IMR-90 (cell line): ENCODE results near the gene ZZZ3. TPM values are rescaled to one million over a fixed set of nuclear protein-coding genes. Genes with fewer than 3 reads are reported as not detected.
A peak's percentile ranks its signal among the peaks of the same experiment; 100 is the strongest.

Source experiments
- ATAC-seq: fragments of 200-7000 bp; cut with Tn5 transposase; 2 replicates; pipeline ENCODE4 v1.9.1; 2020; ENCODE audit warnings: low read depth, mild to moderate bottlenecking, moderate library complexity
- BruUV-seq: library from RNA; stranded (reverse); fragments of 400-500 nt; replicated peaks from 2 replicates; lab custom pipeline; 2021; lab: Mats Ljungman, UMichigan
- CTCF ChIA-PET: fragments of 300-600 bp; formaldehyde crosslinking; extraction: SDS; loops from one replicate; lab custom pipeline; 2021; ENCODE audit warnings: antibody characterized with exemption; lab: Yijun Ruan, JAX
- POLR2A ChIA-PET: fragments of 300-600 bp; sonication (Branson Sonifier 250); formaldehyde crosslinking; loops from one replicate; lab custom pipeline; 2022; ENCODE audit warnings: antibody characterized with exemption; ENCODE audit not compliant: unreplicated experiment; lab: Charles Lee
- DNase-seq: peaks from one replicate; pipeline ENCODE4 v3.0.0; 2013
- H2AFZ ChIP-seq: replicated peaks from 2 replicates; pipeline ENCODE3; 2013; ENCODE audit warnings: low read length, mild to moderate bottlenecking; ENCODE audit not compliant: poor library complexity
- H2AK5ac ChIP-seq: 2 replicates; pipeline ENCODE4 v1.6.1; 2013; ENCODE audit warnings: low read depth, low read length, inconsistent platforms
- H2AK9ac ChIP-seq: replicated peaks from 2 replicates; pipeline ENCODE3; 2013; ENCODE audit warnings: mild to moderate bottlenecking, low read depth, low read length, moderate library complexity; ENCODE audit not compliant: poor library complexity
- H2BK120ac ChIP-seq: 2 replicates; pipeline ENCODE4 v1.6.1; 2013; ENCODE audit warnings: low read depth, low read length, inconsistent platforms
- H2BK15ac ChIP-seq: 3 replicates; pipeline ENCODE4 v1.6.1; 2013; ENCODE audit warnings: low read depth, low read length, inconsistent platforms
- H2BK20ac ChIP-seq: 2 replicates; pipeline ENCODE4 v1.6.1; 2013; ENCODE audit warnings: low read depth, mild to moderate bottlenecking, inconsistent platforms, low read length, moderate library complexity
- H2BK5ac ChIP-seq: 2 replicates; pipeline ENCODE4 v1.6.1; 2013; ENCODE audit warnings: mild to moderate bottlenecking, low read depth, low read length, inconsistent platforms; ENCODE audit not compliant: poor library complexity, severe bottlenecking
- H3K14ac ChIP-seq: replicated peaks from 2 replicates; pipeline ENCODE4 v1.6.1; 2013; ENCODE audit warnings: low read depth, low read length, inconsistent platforms
- H3K18ac ChIP-seq: 2 replicates; pipeline ENCODE4 v1.6.1; 2013; ENCODE audit warnings: low read depth, low read length, control low read depth
- H3K23ac ChIP-seq: 2 replicates; pipeline ENCODE4 v1.6.1; 2013; ENCODE audit warnings: low read depth, low read length, inconsistent platforms
- H3K27ac ChIP-seq: 2 replicates; pipeline ENCODE4 v1.5.1; 2013; ENCODE audit warnings: mild to moderate bottlenecking, control low read depth, low read length; ENCODE audit not compliant: insufficient read depth
- H3K27me3 ChIP-seq: 2 replicates; pipeline ENCODE4 v1.6.1; 2013; ENCODE audit warnings: low read length; ENCODE audit not compliant: control insufficient read depth, insufficient read depth
- H3K36me3 ChIP-seq: 2 replicates; pipeline ENCODE4 v1.6.1; 2013; ENCODE audit warnings: low read length, mixed read lengths; ENCODE audit not compliant: control insufficient read depth, insufficient read depth
- H3K4ac ChIP-seq: 2 replicates; pipeline ENCODE4 v1.6.1; 2013; ENCODE audit warnings: low read depth, low read length, inconsistent platforms
- H3K4me1 ChIP-seq: 2 replicates; pipeline ENCODE4 v1.6.1; 2013; ENCODE audit warnings: low read length, mixed read lengths; ENCODE audit not compliant: control insufficient read depth, insufficient read depth
- H3K4me2 ChIP-seq: 2 replicates; pipeline ENCODE4 v1.6.1; 2013; ENCODE audit warnings: low read depth, mild to moderate bottlenecking, control low read depth, low read length, moderate library complexity
- H3K4me3 ChIP-seq: 2 replicates; pipeline ENCODE4 v1.5.1; 2013; ENCODE audit warnings: low read depth, mild to moderate bottlenecking, control low read depth, low read length, moderate library complexity; ENCODE audit not compliant: insufficient read depth
- H3K56ac ChIP-seq: 2 replicates; pipeline ENCODE4 v1.6.1; 2013; ENCODE audit warnings: low read length, inconsistent platforms; ENCODE audit not compliant: insufficient read depth; ENCODE audit errors: extremely low read depth
- H3K79me1 ChIP-seq, 2 experiments: 2 replicates each; pipeline ENCODE4 v1.6.1; 2013; ENCODE audit warnings: low read length in 2 of 2, inconsistent platforms in 1 of 2, low read depth in 1 of 2
- H3K9ac ChIP-seq: 2 replicates; pipeline ENCODE4 v1.6.1; 2013; ENCODE audit warnings: low read depth, low read length, control low read depth
- H3K9me1 ChIP-seq: 2 replicates; pipeline ENCODE4 v1.6.1; 2013; ENCODE audit warnings: low read length, inconsistent platforms; ENCODE audit not compliant: insufficient read depth
- H3K9me3 ChIP-seq: 2 replicates; pipeline ENCODE4 v1.6.1; 2013; ENCODE audit warnings: low read length; ENCODE audit not compliant: control insufficient read depth, insufficient read depth
- H4K20me1 ChIP-seq: 2 replicates; pipeline ENCODE4 v1.6.1; 2013; ENCODE audit warnings: low read length, inconsistent platforms; ENCODE audit not compliant: insufficient read depth
- H4K5ac ChIP-seq: 2 replicates; pipeline ENCODE4 v1.6.1; 2013; ENCODE audit warnings: mild to moderate bottlenecking, low read depth, low read length, control low read depth
- H4K8ac ChIP-seq, 2 experiments: 2 replicates each; pipeline ENCODE4 v1.6.1; 2013; ENCODE audit warnings: low read depth in 2 of 2, low read length in 2 of 2, control low read depth in 1 of 2, inconsistent platforms in 1 of 2
- H4K91ac ChIP-seq: 2 replicates; pipeline ENCODE4 v1.6.1; 2013; ENCODE audit warnings: low read depth, low read length, inconsistent platforms; ENCODE audit not compliant: insufficient read depth
- BHLHE40 ChIP-seq: fragments of 150-350 bp; IDR thresholded peaks from 2 replicates; pipeline ENCODE4 v1.6.1; 2016; ENCODE audit warnings: mild to moderate bottlenecking, low read depth, low read length
- CEBPB ChIP-seq: IDR thresholded peaks from 2 replicates; pipeline ENCODE4 v1.6.1; 2012; ENCODE audit warnings: low read depth, low read length, improper control_type of control experiment
- CHD1 ChIP-seq: IDR thresholded peaks from 2 replicates; pipeline ENCODE4 v1.6.1; 2012; ENCODE audit warnings: low read depth, low read length, improper control_type of control experiment
- FOS ChIP-seq: fragments of 150-350 bp; IDR thresholded peaks from 2 replicates; pipeline ENCODE4 v1.6.1; 2016; ENCODE audit warnings: low read depth, low read length
- MAFK ChIP-seq: IDR thresholded peaks from 2 replicates; pipeline ENCODE4 v1.6.1; 2012; ENCODE audit warnings: low read depth, low read length, improper control_type of control experiment
- MAZ ChIP-seq: IDR thresholded peaks from 2 replicates; pipeline ENCODE4 v1.6.1; 2012; ENCODE audit warnings: low read depth, mild to moderate bottlenecking, low read length, improper control_type of control experiment, moderate library complexity, borderline replicate concordance
- MXI1 ChIP-seq: IDR thresholded peaks from 2 replicates; pipeline ENCODE4 v1.6.1; 2012; ENCODE audit warnings: low read depth, mild to moderate bottlenecking, low read length, moderate library complexity, borderline replicate concordance
- NFE2L2 ChIP-seq: fragments of 150-350 bp; IDR thresholded peaks from 2 replicates; pipeline ENCODE4 v1.6.1; 2016; ENCODE audit warnings: low read depth, mild to moderate bottlenecking, low read length
- POLR2A ChIP-seq: IDR thresholded peaks from 2 replicates; pipeline ENCODE4 v1.6.1; 2012; ENCODE audit warnings: mild to moderate bottlenecking, low read depth, low read length
- RAD21 ChIP-seq: IDR thresholded peaks from 2 replicates; pipeline ENCODE4 v1.6.1; 2012; ENCODE audit warnings: low read length, improper control_type of control experiment
- RCOR1 ChIP-seq: IDR thresholded peaks from 2 replicates; pipeline ENCODE4 v1.6.1; 2012; ENCODE audit warnings: mild to moderate bottlenecking, low read length, improper control_type of control experiment; ENCODE audit not compliant: insufficient replicate concordance
- RFX5 ChIP-seq: IDR thresholded peaks from 2 replicates; pipeline ENCODE4 v1.8.0; 2012; ENCODE audit warnings: low read depth, mild to moderate bottlenecking, low read length, moderate library complexity
- SMC3 ChIP-seq: fragments of 150-350 bp; IDR thresholded peaks from 2 replicates; pipeline ENCODE4 v1.6.1; 2016; ENCODE audit warnings: low read depth, mild to moderate bottlenecking, antibody characterized with exemption, low read length, moderate library complexity
- WGBS, 2 experiments: methylation state at CpG; one replicate each; pipeline versions ENCODE4 v1.1.5 to v1.1.7; 2013; ENCODE audit warnings: missing lambda C conversion rate in 2 of 2; ENCODE audit not compliant: insufficient read length in 1 of 2; ENCODE audit errors: extremely low coverage in 2 of 2; 5-methylcytosine and 5-hydroxymethylcytosine counted together
- dilution Hi-C: fragments of 300-500 bp; cut with HindIII; formaldehyde crosslinking; loops from one replicate; pipeline ENCODE4 v1.14.3; 2018; ENCODE audit warnings: low sequenced_read_pairs; ENCODE audit not compliant: unreplicated experiment
- in situ Hi-C: fragments of 300-500 bp; cut with MboI; formaldehyde crosslinking; loops from 3 replicates; pipeline ENCODE4 v1.14.3; 2019; ENCODE audit warnings: low sequenced_read_pairs, inconsistent platforms, mixed read lengths
- intact Hi-C: fragments of 100-400 bp; cut with micrococcal nuclease; formaldehyde crosslinking; loops from 2 replicates; pipeline ENCODE4 v1.10.0; 2022
- polyA plus RNA-seq, 3 experiments: library from polyadenylated mRNA; depleted of rRNA; stranded (reverse); fragments of >200 nt; gene quantifications; 2 replicates each; pipeline ENCODE4 v1.2.3, GENCODE V29; 2012; ENCODE audit warnings: low replicate concordance in 1 of 3
- total RNA-seq: library from RNA; depleted of rRNA; stranded (reverse); fragments of >200 nt; gene quantifications from 2 replicates; pipeline ENCODE4 v1.2.3, GENCODE V29; 2012
- TF ChIP-seq, protein P1 (sequence below): fragments of 150-350 bp; IDR thresholded peaks from 2 replicates; pipeline ENCODE4 v1.6.1; 2016; ENCODE audit warnings: low read depth, mild to moderate bottlenecking, low read length, moderate library complexity, borderline replicate concordance
- TF ChIP-seq, protein P2 (sequence below): conservative IDR thresholded peaks from 2 replicates; pipeline ENCODE4 v1.5.1; 2012; ENCODE audit warnings: mild to moderate bottlenecking, low read depth, low read length, improper control_type of control experiment
- TF ChIP-seq, protein P3 (sequence below): fragments of 150-350 bp; IDR thresholded peaks from 2 replicates; pipeline ENCODE4 v1.6.1; 2017; ENCODE audit warnings: mild to moderate bottlenecking, antibody characterized with exemption, low read length, low read depth

Gene ZZZ3
- total and polyA plus RNA-seq, 2 of the 4 experiments (the other 2 are of a cell fraction): 14.2 to 66.3 TPM

DNA sequence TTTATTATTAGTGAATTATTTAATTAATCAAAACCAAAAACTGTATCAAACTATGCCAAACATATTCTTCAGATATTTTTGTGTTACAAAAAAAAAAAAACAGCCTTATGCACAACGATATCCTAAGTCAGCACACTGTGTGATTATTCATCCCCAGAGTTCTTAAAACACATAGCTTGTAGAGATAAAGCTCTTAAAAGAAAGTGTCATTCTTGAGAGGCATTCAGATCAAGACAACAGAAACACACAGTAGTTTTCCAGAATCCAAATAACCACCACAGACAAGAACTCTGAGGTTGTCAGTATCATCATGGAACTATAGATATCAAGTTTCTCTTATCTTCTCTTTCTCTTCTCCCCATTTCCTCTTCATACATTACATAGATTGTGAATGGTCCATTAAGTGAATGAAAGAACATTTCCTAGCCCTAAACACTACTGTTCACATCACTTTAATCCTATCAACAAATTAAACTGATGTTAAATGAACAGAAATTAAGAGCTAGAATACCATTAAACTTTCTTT lies 13.5 kb downstream of the ZZZ3 start:
- no peak overlapping the region for H2BK20ac ChIP-seq
- no peak overlapping the region for H2AK9ac ChIP-seq
- no peak overlapping the region for H4K8ac ChIP-seq
- intact Hi-C loops: loop anchor here (5.0 kb wide), 1 partner anchor 82 kb away; no protein-coding TSS in a partner anchor
- POLR2A ChIA-PET: interaction anchor here (0.6 kb wide), 2 partner anchors 14 to 477 kb away, joined by 7 to 9 read pairs; no protein-coding TSS in a partner anchor
- H3K9me3 ChIP-seq: no peaks in the 10 kb centered on the region
- H2AFZ ChIP-seq: no peak overlapping the region
- H3K36me3 ChIP-seq: no peaks in the 10 kb centered on the region
- H3K9ac ChIP-seq: no peak overlapping the region
- H4K91ac ChIP-seq: no peak overlapping the region
- H4K5ac ChIP-seq: no peak overlapping the region
- no peak overlapping the region for H3K18ac ChIP-seq
- dilution Hi-C loops: no loop called here
- in situ Hi-C loops: no loop called here
- BruUV-seq: no TSS peak
- TF ChIP-seq, protein P1, sequence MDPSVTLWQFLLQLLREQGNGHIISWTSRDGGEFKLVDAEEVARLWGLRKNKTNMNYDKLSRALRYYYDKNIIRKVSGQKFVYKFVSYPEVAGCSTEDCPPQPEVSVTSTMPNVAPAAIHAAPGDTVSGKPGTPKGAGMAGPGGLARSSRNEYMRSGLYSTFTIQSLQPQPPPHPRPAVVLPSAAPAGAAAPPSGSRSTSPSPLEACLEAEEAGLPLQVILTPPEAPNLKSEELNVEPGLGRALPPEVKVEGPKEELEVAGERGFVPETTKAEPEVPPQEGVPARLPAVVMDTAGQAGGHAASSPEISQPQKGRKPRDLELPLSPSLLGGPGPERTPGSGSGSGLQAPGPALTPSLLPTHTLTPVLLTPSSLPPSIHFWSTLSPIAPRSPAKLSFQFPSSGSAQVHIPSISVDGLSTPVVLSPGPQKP: no peak
- TF ChIP-seq RAD21 (no peak), CEBPB (no peak), MAZ (no peak), RCOR1 (no peak), CHD1 (no peak), BHLHE40 (no peak), RFX5 (no peak), MXI1 (no peak), MAFK (no peak), FOS (no peak), POLR2A (no peak), NFE2L2 (no peak), SMC3 (no peak)
- TF ChIP-seq, protein P2, sequence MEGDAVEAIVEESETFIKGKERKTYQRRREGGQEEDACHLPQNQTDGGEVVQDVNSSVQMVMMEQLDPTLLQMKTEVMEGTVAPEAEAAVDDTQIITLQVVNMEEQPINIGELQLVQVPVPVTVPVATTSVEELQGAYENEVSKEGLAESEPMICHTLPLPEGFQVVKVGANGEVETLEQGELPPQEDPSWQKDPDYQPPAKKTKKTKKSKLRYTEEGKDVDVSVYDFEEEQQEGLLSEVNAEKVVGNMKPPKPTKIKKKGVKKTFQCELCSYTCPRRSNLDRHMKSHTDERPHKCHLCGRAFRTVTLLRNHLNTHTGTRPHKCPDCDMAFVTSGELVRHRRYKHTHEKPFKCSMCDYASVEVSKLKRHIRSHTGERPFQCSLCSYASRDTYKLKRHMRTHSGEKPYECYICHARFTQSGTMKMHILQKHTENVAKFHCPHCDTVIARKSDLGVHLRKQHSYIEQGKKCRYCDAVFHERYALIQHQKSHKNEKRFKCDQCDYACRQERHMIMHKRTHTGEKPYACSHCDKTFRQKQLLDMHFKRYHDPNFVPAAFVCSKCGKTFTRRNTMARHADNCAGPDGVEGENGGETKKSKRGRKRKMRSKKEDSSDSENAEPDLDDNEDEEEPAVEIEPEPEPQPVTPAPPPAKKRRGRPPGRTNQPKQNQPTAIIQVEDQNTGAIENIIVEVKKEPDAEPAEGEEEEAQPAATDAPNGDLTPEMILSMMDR: no peak
- TF ChIP-seq, protein P3, sequence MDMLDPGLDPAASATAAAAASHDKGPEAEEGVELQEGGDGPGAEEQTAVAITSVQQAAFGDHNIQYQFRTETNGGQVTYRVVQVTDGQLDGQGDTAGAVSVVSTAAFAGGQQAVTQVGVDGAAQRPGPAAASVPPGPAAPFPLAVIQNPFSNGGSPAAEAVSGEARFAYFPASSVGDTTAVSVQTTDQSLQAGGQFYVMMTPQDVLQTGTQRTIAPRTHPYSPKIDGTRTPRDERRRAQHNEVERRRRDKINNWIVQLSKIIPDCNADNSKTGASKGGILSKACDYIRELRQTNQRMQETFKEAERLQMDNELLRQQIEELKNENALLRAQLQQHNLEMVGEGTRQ: no peak
- H3K4me3 ChIP-seq: no peak overlapping the region
- H3K27ac ChIP-seq: no peak overlapping the region
- H3K56ac ChIP-seq: no peak overlapping the region
- H3K9me1 ChIP-seq: no peaks in the 10 kb centered on the region; the same call in 1 of the 2 replicates
- peaks cover 49% of the 10 kb centered on the region for H4K20me1 ChIP-seq
- no CpG with 5 or more reads among the region's 1 CpG for WGBS, 2 experiments
- no peak overlapping the region for H2BK120ac ChIP-seq
- H3K4ac ChIP-seq: no peak overlapping the region
- no peak overlapping the region for H2BK15ac ChIP-seq
- DNase-seq (peak; percentile 5), ATAC-seq (no peak)
- no peaks in the 10 kb centered on the region for H3K27me3 ChIP-seq
- no peak overlapping the region for H3K14ac ChIP-seq
- H3K4me1 ChIP-seq: peaks cover 14% of the 10 kb centered on the region
- peaks cover 5 to 47% of the 10 kb centered on the region in 2 experiments; a peak in 3 of 4 replicates for H3K79me1 ChIP-seq
- H2BK5ac ChIP-seq: peak overlapping the region; percentile 14
- no peak overlapping the region for H2AK5ac ChIP-seq
- CTCF ChIA-PET: interaction anchor here (0.6 to 0.8 kb wide), 2 partner anchors 50 to 78 kb away, joined by 4 read pairs; no protein-coding TSS in a partner anchor
- peak overlapping the region; percentile 45; the same call in 1 of the 2 replicates for H3K23ac ChIP-seq
- H3K4me2 ChIP-seq: no peak overlapping the region; the same call in 1 of the 2 replicates
